Measurements from ENCODE around the gene PRKAR1B. TPM values are rescaled to one million over a fixed set of nuclear protein-coding genes. Genes with fewer than 3 reads are reported as not detected.

The PRKAR1B gene
- total RNA-seq, 3 donors from 2014 or later: 38.8 to 58.6 (median 49.9) TPM

GRCh38 chr7:534075-534474 is 193.0 kb downstream of the PRKAR1B start:
- Mint-ChIP-seq H3K9me3 (no peaks in the 10 kb centered on the region), H3K36me3 (ENCODE audit: insufficient read depth) (no peaks in the 10 kb centered on the region), H3K4me1 (ENCODE audit: low read depth) (peaks cover 7% of the 10 kb centered on the region), H3K4me3 (no peak overlapping the region), H3K27me3 (ENCODE audit: low read depth) (peaks cover 3% of the 10 kb centered on the region)
- DNase-seq (no peak), ATAC-seq (no peak)

DNA sequence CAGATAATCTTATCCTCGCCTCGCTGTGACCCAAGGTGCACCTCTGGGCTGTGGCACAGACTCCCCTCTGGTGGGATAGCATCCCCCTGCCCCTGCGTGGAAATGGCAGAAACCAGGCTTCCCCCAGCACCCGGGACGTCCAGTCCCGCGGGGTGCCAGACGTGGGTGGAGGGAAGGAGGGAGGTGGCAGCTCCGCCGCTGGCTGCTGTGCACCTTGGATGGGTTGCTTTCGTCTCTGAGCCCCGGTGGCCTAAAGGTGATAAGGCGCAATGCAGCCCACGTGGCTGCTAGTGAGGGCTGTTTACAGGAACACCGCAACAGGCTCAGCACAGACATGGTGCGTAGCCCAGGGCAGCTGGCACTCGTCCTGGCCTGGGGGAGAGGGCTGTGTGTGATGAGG is 193.8 kb downstream of the PRKAR1B start:
- peaks cover 3% of the 10 kb centered on the region for H3K27me3 Mint-ChIP-seq (ENCODE audit: low read depth)
- H3K4me3 Mint-ChIP-seq: no peak overlapping the region
- H3K9me3 Mint-ChIP-seq: no peaks in the 10 kb centered on the region
- ATAC-seq: no peak
- H3K4me1 Mint-ChIP-seq (ENCODE audit: low read depth): peaks cover 7% of the 10 kb centered on the region
- H3K36me3 Mint-ChIP-seq (ENCODE audit: insufficient read depth): no peaks in the 10 kb centered on the region
- DNase-seq: no peak

- H3K36me3 Mint-ChIP-seq (ENCODE audit: insufficient read depth): no peaks in the 10 kb centered on the region
- no peaks in the 10 kb centered on the region for H3K9me3 Mint-ChIP-seq
- H3K4me3 Mint-ChIP-seq: no peak overlapping the region
- H3K27me3 Mint-ChIP-seq (ENCODE audit: low read depth): peaks cover 3% of the 10 kb centered on the region
- DNase-seq (no peak), ATAC-seq (peak in 1 of 2 donors; percentile 21)
- H3K4me1 Mint-ChIP-seq (ENCODE audit: low read depth): peaks cover 7% of the 10 kb centered on the region
Measured at GRCh38 chr7:532379-533143, 194.5 kb downstream of the PRKAR1B start.

DNA sequence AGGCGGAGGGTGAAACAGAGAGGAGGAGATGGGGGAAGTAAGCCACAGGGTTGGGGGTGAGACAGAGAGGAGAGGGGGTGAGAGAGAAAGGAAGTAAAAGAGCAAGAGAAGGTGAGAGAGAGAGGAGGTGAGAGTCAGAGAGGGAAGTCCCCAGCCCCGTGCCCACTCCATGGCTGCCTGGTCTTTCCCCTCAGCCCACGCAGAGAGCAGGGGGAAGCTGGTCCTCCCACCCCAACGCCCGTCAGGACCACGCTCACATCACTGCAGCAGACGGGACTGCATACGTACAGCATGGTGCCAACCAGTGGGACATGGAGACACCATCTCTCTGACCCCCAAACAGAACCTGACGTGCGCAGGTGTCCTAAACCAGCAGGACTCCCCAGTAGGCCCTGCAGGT is 195.3 kb downstream of the PRKAR1B start:
- Mint-ChIP-seq H3K36me3 (ENCODE audit: insufficient read depth) (no peaks in the 10 kb centered on the region), H3K27me3 (ENCODE audit: low read depth) (peaks cover 3% of the 10 kb centered on the region), H3K4me3 (no peak overlapping the region), H3K9me3 (no peaks in the 10 kb centered on the region), H3K4me1 (ENCODE audit: low read depth) (peaks cover 7% of the 10 kb centered on the region)
- peak; percentile 49 to 53 for ATAC-seq
- DNase-seq: no peak

GRCh38 chr7:528451-528850 is 198.6 kb downstream of the PRKAR1B start:
- H3K27me3 Mint-ChIP-seq (ENCODE audit: low read depth): peaks cover 11% of the 10 kb centered on the region
- H3K4me3 Mint-ChIP-seq: no peak overlapping the region
- H3K9me3 Mint-ChIP-seq: no peaks in the 10 kb centered on the region
- H3K4me1 Mint-ChIP-seq (ENCODE audit: low read depth): peaks cover 7% of the 10 kb centered on the region
- H3K36me3 Mint-ChIP-seq (ENCODE audit: insufficient read depth): no peaks in the 10 kb centered on the region
- no peak for ATAC-seq
- DNase-seq: no peak

- no peak for DNase-seq
- H3K4me1 Mint-ChIP-seq (ENCODE audit: low read depth): peaks cover 7% of the 10 kb centered on the region
- H3K36me3 Mint-ChIP-seq (ENCODE audit: insufficient read depth): no peaks in the 10 kb centered on the region
- H3K9me3 Mint-ChIP-seq: no peaks in the 10 kb centered on the region
- ATAC-seq: no peak
- no peak overlapping the region for H3K4me3 Mint-ChIP-seq
- H3K27me3 Mint-ChIP-seq (ENCODE audit: low read depth): peaks cover 11% of the 10 kb centered on the region
Measured at GRCh38 chr7:527723-528122, 199.4 kb downstream of the PRKAR1B start.

DNA sequence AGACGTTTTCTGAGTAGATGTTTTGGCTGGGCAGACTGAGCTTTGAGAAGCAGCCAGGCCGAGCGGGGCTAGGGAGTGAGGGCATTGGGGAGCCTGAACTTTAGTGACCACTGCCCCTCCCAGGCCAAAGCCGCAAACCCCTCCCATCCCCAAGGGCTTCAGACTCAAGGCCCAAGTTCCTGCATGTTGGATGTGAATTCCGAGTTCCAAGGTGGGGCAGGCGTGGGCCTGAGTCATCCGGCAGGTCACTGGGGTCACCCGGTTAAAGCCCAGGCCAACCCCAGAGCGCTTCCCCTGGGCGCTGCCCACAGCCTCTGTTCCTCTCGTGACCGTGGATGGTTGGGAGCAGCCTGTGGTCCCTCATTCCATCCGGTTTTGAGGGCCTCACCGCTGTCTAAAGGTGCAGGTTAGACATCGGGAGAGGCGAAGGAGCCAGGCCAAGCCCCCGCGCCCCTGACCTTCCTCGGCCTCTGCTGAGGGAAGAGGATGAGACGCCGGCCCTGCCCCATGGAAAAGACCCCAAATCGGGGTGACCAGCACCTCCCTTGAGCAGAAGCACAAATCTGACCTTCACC is 200.5 kb downstream of the PRKAR1B start:
- Mint-ChIP-seq H3K9me3 (no peaks in the 10 kb centered on the region), H3K4me1 (ENCODE audit: low read depth) (peaks cover 4% of the 10 kb centered on the region), H3K27me3 (ENCODE audit: low read depth) (peaks cover 11% of the 10 kb centered on the region), H3K36me3 (ENCODE audit: insufficient read depth) (no peaks in the 10 kb centered on the region), H3K4me3 (no peak overlapping the region)
- DNase-seq (no peak), ATAC-seq (no peak)

DNA sequence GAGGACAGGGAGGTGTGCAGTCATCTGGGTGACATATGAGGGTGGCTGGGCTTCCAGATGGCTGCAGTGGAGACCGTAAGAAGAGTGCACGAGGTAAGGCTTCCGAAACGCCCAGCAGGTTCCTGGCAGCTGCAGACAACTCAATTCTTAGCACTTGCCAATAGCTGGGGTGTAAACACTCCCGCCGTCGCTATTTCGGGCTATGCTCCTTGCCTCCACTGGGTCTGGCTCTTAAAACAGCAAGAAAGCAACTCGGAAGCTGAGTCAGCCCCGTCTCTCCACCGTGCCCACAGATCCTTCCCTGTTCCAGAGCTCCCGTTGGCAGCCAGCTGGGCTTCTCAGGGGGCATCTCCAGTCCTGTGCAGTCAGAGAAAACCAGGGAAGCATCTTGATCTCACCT is 201.3 kb downstream of the PRKAR1B start:
- no peak overlapping the region for H3K4me3 Mint-ChIP-seq
- H3K4me1 Mint-ChIP-seq (ENCODE audit: low read depth): peaks cover 5% of the 10 kb centered on the region
- DNase-seq: no peak
- H3K9me3 Mint-ChIP-seq: no peaks in the 10 kb centered on the region
- no peaks in the 10 kb centered on the region for H3K36me3 Mint-ChIP-seq (ENCODE audit: insufficient read depth)
- H3K27me3 Mint-ChIP-seq (ENCODE audit: low read depth): peaks cover 15% of the 10 kb centered on the region
- no peak for ATAC-seq

DNA sequence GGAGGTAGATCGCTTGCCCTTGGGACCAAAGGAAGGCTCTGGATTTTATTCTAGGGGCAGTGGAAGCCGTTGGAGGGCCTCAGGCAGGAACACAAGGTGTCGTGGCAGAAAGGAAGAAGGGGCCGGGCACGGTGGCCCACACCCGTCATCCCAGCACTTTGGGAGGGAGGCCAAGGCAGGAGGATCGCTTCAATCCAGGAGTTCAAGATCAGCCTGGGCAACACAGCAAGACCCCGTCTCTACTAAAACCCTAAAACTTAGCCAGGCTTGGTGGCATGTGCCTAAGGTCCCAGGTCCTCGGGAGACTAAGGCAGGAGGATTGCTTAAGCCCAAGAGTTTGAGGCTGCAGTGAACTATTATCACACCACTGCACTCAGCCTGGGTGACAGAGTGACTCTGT is 202.3 kb downstream of the PRKAR1B start:
- H3K27me3 Mint-ChIP-seq (ENCODE audit: low read depth): peaks cover 12% of the 10 kb centered on the region
- peaks cover 5% of the 10 kb centered on the region for H3K4me1 Mint-ChIP-seq (ENCODE audit: low read depth)
- no peak overlapping the region for H3K4me3 Mint-ChIP-seq
- H3K36me3 Mint-ChIP-seq (ENCODE audit: insufficient read depth): no peaks in the 10 kb centered on the region
- DNase-seq (no peak), ATAC-seq (no peak)
- H3K9me3 Mint-ChIP-seq: no peaks in the 10 kb centered on the region

DNA sequence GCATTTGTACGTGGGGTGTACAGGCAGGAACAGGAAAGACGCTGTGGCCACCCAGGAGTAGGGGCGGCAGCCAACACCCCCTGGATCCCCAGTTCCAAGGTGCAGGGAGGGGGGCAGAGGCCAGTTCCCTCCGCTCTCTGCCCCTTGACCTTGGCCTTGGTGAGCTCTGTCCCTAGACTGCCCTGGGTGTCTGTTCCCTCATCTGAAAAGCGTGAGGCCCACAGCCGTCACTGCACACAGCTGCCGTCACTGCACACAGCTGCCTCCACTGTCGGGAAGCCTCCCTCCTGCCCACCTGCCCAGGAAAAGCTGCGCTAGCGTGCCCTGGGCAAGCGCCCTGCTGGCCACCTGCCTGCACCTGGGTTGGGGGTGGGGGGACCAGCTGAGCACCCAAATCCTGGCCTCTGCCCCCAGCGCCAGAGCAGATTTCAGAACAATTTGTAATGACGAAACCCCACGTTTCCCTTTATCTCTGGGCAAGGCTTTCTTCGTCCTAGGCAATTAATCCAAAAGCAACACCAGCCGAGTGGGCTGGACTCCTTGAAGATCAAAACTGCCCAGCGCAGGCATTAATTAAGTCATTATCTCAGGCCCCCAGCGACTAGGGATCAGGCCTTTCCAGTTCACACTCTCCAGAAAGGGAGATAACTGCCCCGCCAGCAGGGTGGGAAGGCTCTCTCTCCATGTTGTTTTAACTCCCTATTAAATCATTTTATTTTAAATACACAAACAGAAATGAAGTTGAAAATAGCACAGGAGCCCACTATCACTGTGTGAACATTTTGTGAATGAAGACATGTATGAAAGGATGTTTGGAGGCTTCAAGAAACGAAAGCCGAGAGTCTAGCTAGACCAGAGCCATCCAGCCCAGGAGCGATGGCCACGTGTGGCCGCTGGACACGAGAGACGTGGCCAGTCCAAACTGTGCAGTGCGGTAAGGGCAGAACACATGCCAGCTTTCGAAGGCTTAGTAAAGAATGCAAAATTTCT is 203.4 kb downstream of the PRKAR1B start:
- peaks cover 5% of the 10 kb centered on the region for H3K4me1 Mint-ChIP-seq (ENCODE audit: low read depth)
- no peak for ATAC-seq
- peaks cover 12% of the 10 kb centered on the region for H3K27me3 Mint-ChIP-seq (ENCODE audit: low read depth)
- H3K36me3 Mint-ChIP-seq (ENCODE audit: insufficient read depth): no peaks in the 10 kb centered on the region
- no peak for DNase-seq
- no peak overlapping the region for H3K4me3 Mint-ChIP-seq
- H3K9me3 Mint-ChIP-seq: no peaks in the 10 kb centered on the region

GRCh38 chr7:522951-523314 is 204.1 kb downstream of the PRKAR1B start:
- Mint-ChIP-seq H3K27me3 (ENCODE audit: low read depth) (peaks cover 15% of the 10 kb centered on the region), H3K9me3 (no peaks in the 10 kb centered on the region), H3K4me1 (ENCODE audit: low read depth) (peaks cover 8% of the 10 kb centered on the region), H3K36me3 (ENCODE audit: insufficient read depth) (no peaks in the 10 kb centered on the region), H3K4me3 (no peak overlapping the region)
- no peak for DNase-seq
- no peak for ATAC-seq

DNA sequence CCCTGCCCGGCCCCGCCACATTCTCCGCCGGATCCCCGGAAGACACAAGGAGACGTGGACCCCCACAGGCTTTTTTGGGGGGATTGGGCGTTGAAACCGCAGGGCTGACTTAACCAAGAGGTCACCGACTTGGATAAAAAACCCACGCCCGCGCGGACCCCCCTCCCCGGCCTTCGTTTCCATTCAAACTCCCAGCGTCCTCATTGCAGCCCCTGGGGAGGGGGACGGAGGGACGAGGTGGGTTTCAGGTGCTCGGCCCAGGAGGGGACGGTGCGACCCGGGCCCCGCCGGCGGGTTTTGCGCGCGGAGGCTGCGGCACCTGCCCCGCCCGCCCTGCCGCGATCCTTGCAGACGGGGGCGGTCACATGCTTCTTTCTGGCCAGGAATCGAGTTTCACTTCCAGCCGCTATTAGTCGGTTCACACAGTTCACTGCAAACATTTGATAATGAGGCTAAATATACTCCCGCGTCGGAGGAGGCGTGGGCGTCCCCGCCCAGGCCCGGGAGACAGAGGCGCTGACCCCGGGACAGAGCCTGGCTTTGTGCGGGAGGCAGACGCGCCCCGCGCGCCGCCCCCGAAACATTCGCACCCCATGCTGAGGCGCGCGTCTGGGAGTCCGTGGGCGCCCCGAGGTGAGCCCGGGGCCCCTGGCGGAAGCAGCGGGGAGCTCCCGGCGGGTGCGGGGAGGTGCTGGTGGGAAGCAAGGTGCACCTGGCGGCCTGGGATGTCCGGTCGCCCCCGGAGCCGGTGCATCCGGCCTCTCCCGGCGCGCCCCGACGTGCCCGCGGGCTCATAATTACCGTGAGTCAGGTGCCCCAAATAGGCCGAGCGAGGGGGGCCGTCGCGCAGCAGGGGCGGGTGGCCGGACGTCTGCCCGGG is 204.8 kb downstream of the PRKAR1B start:
- H3K9me3 Mint-ChIP-seq: no peaks in the 10 kb centered on the region
- peak overlapping the region; percentile 26 for H3K4me3 Mint-ChIP-seq
- ATAC-seq (peak in 1 of 2 donors; percentile 12), DNase-seq (no peak)
- peaks cover 12% of the 10 kb centered on the region for H3K4me1 Mint-ChIP-seq (ENCODE audit: low read depth)
- peaks cover 19% of the 10 kb centered on the region for H3K27me3 Mint-ChIP-seq (ENCODE audit: low read depth)
- no peaks in the 10 kb centered on the region for H3K36me3 Mint-ChIP-seq (ENCODE audit: insufficient read depth)

DNA sequence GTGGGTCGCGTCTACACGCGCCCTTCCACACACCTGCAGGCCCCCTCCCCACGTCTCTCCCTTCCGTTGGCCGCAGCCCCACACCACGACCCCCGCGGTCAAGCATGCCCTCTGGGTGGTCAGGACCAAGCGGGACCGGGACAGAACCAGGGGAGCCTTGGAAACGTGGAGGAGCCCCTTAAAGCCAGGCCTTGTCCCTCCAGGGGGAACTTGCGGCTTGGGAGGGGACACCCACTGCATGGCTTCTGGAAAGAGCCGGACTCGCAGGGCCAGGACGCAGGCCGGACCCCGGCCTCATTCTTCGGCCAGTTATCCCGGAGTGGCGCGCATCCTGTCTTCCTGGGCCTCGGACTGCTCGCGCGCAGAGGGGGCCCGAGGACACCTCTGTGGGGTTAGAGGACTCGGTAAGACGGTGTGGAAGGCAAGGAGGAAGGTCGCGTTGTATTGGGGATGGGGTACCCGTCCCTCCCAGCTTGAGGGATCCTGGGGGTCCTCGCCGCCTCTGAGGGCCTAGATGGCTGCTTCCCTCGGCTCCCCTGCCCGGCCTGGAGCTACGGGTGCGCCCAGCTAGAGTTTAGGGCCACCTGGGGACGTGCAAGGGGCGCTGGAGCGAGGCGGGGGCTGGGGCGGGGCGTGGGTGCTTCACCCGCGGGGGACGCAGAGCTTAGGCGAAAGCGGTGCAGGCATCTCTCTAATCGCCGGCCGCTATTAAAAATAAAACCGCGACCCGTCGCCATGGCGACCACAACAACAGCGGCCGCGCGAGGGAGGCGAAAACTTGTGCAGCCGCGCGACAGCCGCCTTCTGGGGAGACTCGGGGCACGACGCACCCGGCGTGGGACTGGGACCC is 205.6 kb downstream of the PRKAR1B start:
- Mint-ChIP-seq H3K36me3 (ENCODE audit: insufficient read depth) (no peaks in the 10 kb centered on the region), H3K4me3 (peak overlapping the region; percentile 19), H3K27me3 (ENCODE audit: low read depth) (peaks cover 19% of the 10 kb centered on the region), H3K9me3 (no peaks in the 10 kb centered on the region), H3K4me1 (ENCODE audit: low read depth) (peaks cover 12% of the 10 kb centered on the region)
- ATAC-seq: no peak
- DNase-seq: no peak
